SH-SY5Y (cell line): ENCODE results near the gene NAV2.

ENCODE experiments used
- GATA2 ChIP-seq: IDR thresholded peaks from 2 replicates; pipeline ENCODE4 v1.6.1; 2011; ENCODE audit warnings: mild to moderate bottlenecking, low read depth, low read length
- GATA3 ChIP-seq: IDR thresholded peaks from 2 replicates; pipeline ENCODE4 v1.6.1; 2011; ENCODE audit warnings: low read depth, mild to moderate bottlenecking, low read length, moderate library complexity

DNA sequence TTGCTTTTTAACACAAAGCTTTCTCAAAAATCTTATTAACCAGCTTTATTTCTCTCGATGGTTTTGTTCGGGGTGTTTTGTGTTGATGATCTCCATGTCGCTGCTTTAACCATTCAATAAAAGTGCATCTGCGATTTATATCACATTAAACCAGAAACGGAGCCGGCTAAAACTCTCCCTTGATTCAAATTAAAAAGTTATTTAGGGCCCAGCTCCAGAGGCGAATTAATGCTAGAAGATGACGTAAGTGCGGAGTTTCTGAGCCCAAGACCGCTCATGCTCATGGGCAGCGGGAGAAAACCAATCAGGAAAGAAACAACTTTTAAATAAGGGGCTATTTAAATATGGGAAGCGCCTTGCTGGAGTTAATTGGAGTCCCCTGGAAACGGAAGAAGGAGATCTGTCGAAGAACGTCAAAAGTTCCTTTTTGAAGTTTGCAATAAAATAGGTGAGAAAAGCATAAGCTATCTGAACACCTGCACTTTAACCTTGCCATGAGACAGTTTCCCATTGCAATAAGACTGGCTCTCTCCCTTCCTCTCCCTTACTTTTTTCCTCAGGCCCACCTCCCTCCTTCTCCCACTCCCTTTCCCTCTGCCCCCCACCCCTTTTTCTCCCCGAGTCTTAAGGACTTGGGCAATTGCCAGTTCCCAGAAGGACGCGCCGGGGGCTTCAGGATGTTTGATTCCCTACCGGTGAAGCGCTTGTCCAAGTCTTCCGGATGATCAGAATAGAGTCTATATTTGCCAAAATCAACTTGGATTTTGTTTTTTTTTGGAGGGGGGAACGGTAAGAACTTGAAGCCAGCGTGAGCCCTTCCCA lies 449.5 kb downstream of the NAV2 start:
- no peak for TF ChIP-seq GATA3
- TF ChIP-seq GATA2, result no peak
